C4-2B (cell line): ENCODE results near the gene MSRB1.

ENCODE experiments used
- ZFX ChIP-seq: fragments of 450-650 bp; IDR thresholded peaks from 2 replicates; pipeline ENCODE4 v1.6.1; 2017
- TF ChIP-seq, protein P1 (sequence below): fragments of 450-650 bp; conservative IDR thresholded peaks from 2 replicates; pipeline ENCODE4 v1.5.1; 2017; ENCODE audit warnings: mild to moderate bottlenecking

DNA sequence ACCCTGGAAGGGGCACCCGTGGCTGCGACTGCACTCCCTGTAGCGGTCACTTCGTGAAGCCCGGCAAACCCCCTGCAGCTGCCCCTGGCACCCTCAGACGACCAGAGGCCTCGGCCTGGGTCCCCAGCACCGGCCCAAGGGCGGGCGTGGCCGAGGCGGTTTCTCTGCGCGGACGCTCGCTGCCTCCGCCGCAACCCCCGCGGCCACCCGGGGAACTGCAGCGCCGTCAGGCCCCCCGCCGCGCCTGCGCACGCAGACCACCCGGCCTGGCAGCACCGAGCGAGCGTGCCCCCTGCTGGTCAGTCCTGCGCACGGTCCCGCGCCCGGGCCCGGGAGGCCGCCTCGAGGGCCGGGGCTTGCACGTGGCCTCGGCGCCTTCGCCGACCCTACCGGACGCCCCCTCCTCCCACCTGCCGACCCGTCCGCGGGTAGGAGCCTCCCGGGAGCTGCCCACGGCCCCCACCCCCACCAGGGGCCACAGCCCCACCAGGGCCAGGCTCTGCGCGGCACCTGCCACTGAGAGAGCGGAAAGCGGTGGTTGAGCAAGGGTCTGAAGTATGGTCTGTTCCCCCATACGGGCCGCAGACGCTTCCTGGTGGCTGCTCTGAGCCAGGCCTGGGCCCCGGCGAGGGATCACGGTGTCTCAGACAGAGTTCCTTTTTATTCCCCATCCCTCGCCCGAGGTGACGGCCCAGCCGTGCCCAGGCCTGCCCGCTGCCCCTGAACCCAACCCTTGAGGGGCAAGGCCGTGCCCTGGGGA lies 13.2 kb downstream of the MSRB1 start:
- peak; percentile 27; the same call in 1 of the 2 replicates for TF ChIP-seq ZFX
- TF ChIP-seq, protein P1, sequence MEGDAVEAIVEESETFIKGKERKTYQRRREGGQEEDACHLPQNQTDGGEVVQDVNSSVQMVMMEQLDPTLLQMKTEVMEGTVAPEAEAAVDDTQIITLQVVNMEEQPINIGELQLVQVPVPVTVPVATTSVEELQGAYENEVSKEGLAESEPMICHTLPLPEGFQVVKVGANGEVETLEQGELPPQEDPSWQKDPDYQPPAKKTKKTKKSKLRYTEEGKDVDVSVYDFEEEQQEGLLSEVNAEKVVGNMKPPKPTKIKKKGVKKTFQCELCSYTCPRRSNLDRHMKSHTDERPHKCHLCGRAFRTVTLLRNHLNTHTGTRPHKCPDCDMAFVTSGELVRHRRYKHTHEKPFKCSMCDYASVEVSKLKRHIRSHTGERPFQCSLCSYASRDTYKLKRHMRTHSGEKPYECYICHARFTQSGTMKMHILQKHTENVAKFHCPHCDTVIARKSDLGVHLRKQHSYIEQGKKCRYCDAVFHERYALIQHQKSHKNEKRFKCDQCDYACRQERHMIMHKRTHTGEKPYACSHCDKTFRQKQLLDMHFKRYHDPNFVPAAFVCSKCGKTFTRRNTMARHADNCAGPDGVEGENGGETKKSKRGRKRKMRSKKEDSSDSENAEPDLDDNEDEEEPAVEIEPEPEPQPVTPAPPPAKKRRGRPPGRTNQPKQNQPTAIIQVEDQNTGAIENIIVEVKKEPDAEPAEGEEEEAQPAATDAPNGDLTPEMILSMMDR = peak; percentile 99
